ENCODE data around the gene CAMTA1. TPM values are rescaled to one million over a fixed set of nuclear protein-coding genes. Genes with fewer than 3 reads are reported as not detected.

Gene CAMTA1
- total and polyA plus RNA-seq, 4 donors = 48.1 to 140 (median 52.3) TPM

GRCh38 chr1:7263021-7263960 lies 478.0 kb downstream of the CAMTA1 start:
- H3K4me3 ChIP-seq = no peak overlapping the region
- TF ChIP-seq, protein P1, sequence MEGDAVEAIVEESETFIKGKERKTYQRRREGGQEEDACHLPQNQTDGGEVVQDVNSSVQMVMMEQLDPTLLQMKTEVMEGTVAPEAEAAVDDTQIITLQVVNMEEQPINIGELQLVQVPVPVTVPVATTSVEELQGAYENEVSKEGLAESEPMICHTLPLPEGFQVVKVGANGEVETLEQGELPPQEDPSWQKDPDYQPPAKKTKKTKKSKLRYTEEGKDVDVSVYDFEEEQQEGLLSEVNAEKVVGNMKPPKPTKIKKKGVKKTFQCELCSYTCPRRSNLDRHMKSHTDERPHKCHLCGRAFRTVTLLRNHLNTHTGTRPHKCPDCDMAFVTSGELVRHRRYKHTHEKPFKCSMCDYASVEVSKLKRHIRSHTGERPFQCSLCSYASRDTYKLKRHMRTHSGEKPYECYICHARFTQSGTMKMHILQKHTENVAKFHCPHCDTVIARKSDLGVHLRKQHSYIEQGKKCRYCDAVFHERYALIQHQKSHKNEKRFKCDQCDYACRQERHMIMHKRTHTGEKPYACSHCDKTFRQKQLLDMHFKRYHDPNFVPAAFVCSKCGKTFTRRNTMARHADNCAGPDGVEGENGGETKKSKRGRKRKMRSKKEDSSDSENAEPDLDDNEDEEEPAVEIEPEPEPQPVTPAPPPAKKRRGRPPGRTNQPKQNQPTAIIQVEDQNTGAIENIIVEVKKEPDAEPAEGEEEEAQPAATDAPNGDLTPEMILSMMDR (IDR thresholded peaks at IDR 0.05; ENCODE audit: control extremely low read depth, extremely low read depth) = no peak
- H3K27ac ChIP-seq (ENCODE audit: low read depth in 1 of 2, low read length in 1 of 2) = no peak overlapping the region
- DNase-seq = peak in 2 of 3 donors; percentile 73 to 79
- H3K27me3 ChIP-seq (ENCODE audit: control insufficient read depth in 3 of 3, insufficient read depth in 3 of 3, low read length in 2 of 3) = peaks cover 0 to 11% (median 0%) of the 10 kb centered on the region in 3 donors
- no peak for ATAC-seq (ENCODE audit: insufficient read depth, low FRiP score)
- WGBS, 2 donors = 59 to 72% methylated on average over 13 of the region's 13 CpGs
- no peak overlapping the region for H3K9ac ChIP-seq (ENCODE audit: insufficient read depth in 1 of 2, low read length in 2 of 2)
- peaks cover 0 to 25% (median 6%) of the 10 kb centered on the region in 5 donors for H3K4me1 ChIP-seq (ENCODE audit: control insufficient read depth in 5 of 5, insufficient read depth in 5 of 5, low read length in 5 of 5)
- no peaks in the 10 kb centered on the region for H3K36me3 ChIP-seq (ENCODE audit: control insufficient read depth in 4 of 4, insufficient read depth in 4 of 4, low read length in 4 of 4)
- peaks cover 0 to 12% (median under 1%) of the 10 kb centered on the region in 4 donors for H3K9me3 ChIP-seq (ENCODE audit: control insufficient read depth in 4 of 4, insufficient read depth in 3 of 4, low read length in 3 of 4)

GRCh38 chr1:7264101-7264500 lies 478.8 kb downstream of the CAMTA1 start:
- Histone ChIP-seq H3K27ac (ENCODE audit: low read depth in 1 of 2, low read length in 1 of 2) (no peak overlapping the region), H3K9ac (ENCODE audit: insufficient read depth in 1 of 2, low read length in 2 of 2) (no peak overlapping the region), H3K9me3 (ENCODE audit: control insufficient read depth in 4 of 4, insufficient read depth in 3 of 4, low read length in 3 of 4) (peaks cover 0 to 14% (median 6%) of the 10 kb centered on the region in 4 donors), H3K36me3 (ENCODE audit: control insufficient read depth in 4 of 4, insufficient read depth in 4 of 4, low read length in 4 of 4) (no peaks in the 10 kb centered on the region), H3K27me3 (ENCODE audit: control insufficient read depth in 3 of 3, insufficient read depth in 3 of 3, low read length in 2 of 3) (peaks cover 0 to 10% (median 0%) of the 10 kb centered on the region in 3 donors), H3K4me1 (ENCODE audit: control insufficient read depth in 5 of 5, insufficient read depth in 5 of 5, low read length in 5 of 5) (peaks cover 0 to 25% (median 6%) of the 10 kb centered on the region in 5 donors), H3K4me3 (no peak overlapping the region)
- 75 to 81% methylated on average over 4 of the region's 4 CpGs for WGBS, 2 donors
- TF ChIP-seq, protein P1 (IDR thresholded peaks at IDR 0.05; ENCODE audit: control extremely low read depth, extremely low read depth) = no peak
- no peak for DNase-seq
- ATAC-seq (ENCODE audit: insufficient read depth, low FRiP score) = no peak

- Histone ChIP-seq H3K36me3 (ENCODE audit: control insufficient read depth in 4 of 4, insufficient read depth in 4 of 4, low read length in 4 of 4) (no peaks in the 10 kb centered on the region), H3K27ac (ENCODE audit: low read depth in 1 of 2, low read length in 1 of 2) (no peak overlapping the region), H3K9me3 (ENCODE audit: control insufficient read depth in 4 of 4, insufficient read depth in 3 of 4, low read length in 3 of 4) (peaks cover 0 to 15% (median 9%) of the 10 kb centered on the region in 4 donors), H3K9ac (ENCODE audit: insufficient read depth in 1 of 2, low read length in 2 of 2) (no peak overlapping the region), H3K4me1 (ENCODE audit: control insufficient read depth in 5 of 5, insufficient read depth in 5 of 5, low read length in 5 of 5) (peaks cover 0 to 25% (median 6%) of the 10 kb centered on the region in 5 donors), H3K27me3 (ENCODE audit: control insufficient read depth in 3 of 3, insufficient read depth in 3 of 3, low read length in 2 of 3) (no peaks in the 10 kb centered on the region), H3K4me3 (no peak overlapping the region)
- DNase-seq (no peak), ATAC-seq (ENCODE audit: insufficient read depth, low FRiP score) (no peak)
- WGBS, 2 donors = 77 to 91% methylated on average over 9 of the region's 9 CpGs
- TF ChIP-seq, protein P1 (IDR thresholded peaks at IDR 0.05; ENCODE audit: control extremely low read depth, extremely low read depth) = no peak
Observed at GRCh38 chr1:7265771-7266371, 480.6 kb downstream of the CAMTA1 start.

Data from lung (tissue), 12 donors.